Spleen (tissue), 11 donors: ENCODE results near the gene TNFRSF13B. TPM values are rescaled to one million over a fixed set of nuclear protein-coding genes. Genes with fewer than 3 reads are reported as not detected.
"Not testable (repeated sequence)": the region's sequence is repeated elsewhere in the genome, so short reads cannot be mapped to it uniquely, and the experiment has no call there.

Source experiments
- DNase-seq: peaks from one replicate; pipeline ENCODE4 v3.0.0-alpha.2; 2020
- H3K27ac ChIP-seq, 8 donors: fragments of 200-600 bp; sonication (generic) in 7 of 8; 1 replicate in 4 of 8; 2 replicates in 4 of 8; pipeline versions ENCODE4 v1.5.0 to v1.8.0; 2016 to 2021; ENCODE audit warnings: inconsistent platforms in 4 of 8, mild to moderate bottlenecking in 4 of 8, moderate library complexity in 1 of 8
- H3K27me3 ChIP-seq, 7 donors: fragments of 200-600 bp; sonication (generic) in 6 of 7; replicated peaks in 1 of 7; 1 replicate in 4 of 7; 2 replicates in 3 of 7; pipeline versions ENCODE4 v1.5.0 to v1.8.0; 2016 to 2021; ENCODE audit warnings: inconsistent platforms in 3 of 7, mild to moderate bottlenecking in 1 of 7
- H3K36me3 ChIP-seq, 6 donors: fragments of 200-600 bp; sonication (generic) in 5 of 6; 1 replicate in 4 of 6; 2 replicates in 2 of 6; pipeline versions ENCODE4 v1.5.0 to v1.8.0; 2016 to 2021; ENCODE audit warnings: inconsistent platforms in 2 of 6
- H3K4me1 ChIP-seq, 6 donors: fragments of 200-600 bp; sonication (generic) in 5 of 6; 1 replicate in 3 of 6; 2 replicates in 3 of 6; pipeline versions ENCODE4 v1.5.0 to v1.8.0; 2016 to 2021; ENCODE audit warnings: inconsistent platforms in 3 of 6
- H3K4me3 ChIP-seq, 8 donors: fragments of 200-600 bp; sonication (generic) in 7 of 8; 1 replicate in 4 of 8; 2 replicates in 4 of 8; pipeline versions ENCODE4 v1.5.0 to v1.8.0; 2016 to 2021; ENCODE audit warnings: inconsistent platforms in 4 of 8, mild to moderate bottlenecking in 4 of 8, moderate library complexity in 2 of 8
- H3K9me3 ChIP-seq, 8 donors: fragments of 200-600 bp; sonication (generic) in 7 of 8; 1 replicate in 4 of 8; 2 replicates in 4 of 8; pipeline versions ENCODE4 v1.5.0 to v1.8.0; 2016 to 2021; ENCODE audit warnings: inconsistent platforms in 4 of 8
- POLR2A ChIP-seq, 3 donors: fragments of 450-650 bp; IDR thresholded peaks; one replicate each; pipeline ENCODE4 v1.5.1; 2017; ENCODE audit warnings: antibody characterized with exemption in 3 of 3, mild to moderate bottlenecking in 1 of 3
- POLR2AphosphoS5 ChIP-seq, 3 donors: sonication (generic); formaldehyde crosslinking; IDR thresholded peaks; one replicate each; pipeline ENCODE4 v1.5.1; 2017; ENCODE audit warnings: antibody characterized with exemption in 3 of 3
- WGBS, 5 donors: extraction: QIAGEN DNeasy Blood & Tissue Kit in 3 of 5; methylation state at CpG; one replicate each; pipeline versions ENCODE4 v1.1.5 to v1.1.7; 2013 to 2018; 5-methylcytosine and 5-hydroxymethylcytosine counted together
- intact Hi-C: fragments of 100-400 bp; cut with DNase I; formaldehyde crosslinking; loops from one replicate; pipeline ENCODE4 v1.15.0; 2023; ENCODE audit warnings: low total_unique reads
- polyA plus RNA-seq, 3 donors: library from polyadenylated mRNA; stranded (reverse); fragments of 200-250 nt; gene quantifications; one replicate each; pipeline ENCODE4 v1.2.1, GENCODE V29; 2013
- total RNA-seq, 7 donors: library from RNA; depleted of rRNA in 3 of 7; stranded (reverse); fragments of >200 nt in 3 of 7; fragmentation: NEBNext Ultra II Directional in 4 of 7; extraction: Animal tissue kit (Norgen Biotek cat#: 25700) in 4 of 7; gene quantifications; one replicate each; pipeline versions ENCODE4 v1.1.0 to v1.2.1, GENCODE V29; 2016 to 2021
- TF ChIP-seq, protein P1 (sequence below), 11 experiments: fragments of 200-600 bp in 7 of 11; fragments of 450-650 bp in 4 of 11; sonication (generic) in 4 of 11; IDR thresholded peaks in 8 of 11; conservative IDR thresholded peaks in 3 of 11; 1 replicate in 7 of 11; 2 replicates in 4 of 11; pipeline versions ENCODE4 v1.4.0 to v1.8.0; 2016 to 2021; ENCODE audit warnings: antibody characterized with exemption in 11 of 11, inconsistent platforms in 4 of 11, mild to moderate bottlenecking in 1 of 11
- donor health status: healthy with polysubstance abuse.
- donor health status: DM: no; HTN: no; CAD: no; lungs with moderate emphysema.
- donor health status: DM: no; HTN: no; CAD: no.
- donor health status: Bipolar disorder and iron deficiency.
- donor health status: healthy.
- donor health status: DM: no; HTN: no; CAD: no.
- donor health status: DM: yes; HTN: yes; CAD: no.

Gene TNFRSF13B
- total and polyA plus RNA-seq, 10 donors = 25.1 to 142 (median 49.5) TPM

DNA sequence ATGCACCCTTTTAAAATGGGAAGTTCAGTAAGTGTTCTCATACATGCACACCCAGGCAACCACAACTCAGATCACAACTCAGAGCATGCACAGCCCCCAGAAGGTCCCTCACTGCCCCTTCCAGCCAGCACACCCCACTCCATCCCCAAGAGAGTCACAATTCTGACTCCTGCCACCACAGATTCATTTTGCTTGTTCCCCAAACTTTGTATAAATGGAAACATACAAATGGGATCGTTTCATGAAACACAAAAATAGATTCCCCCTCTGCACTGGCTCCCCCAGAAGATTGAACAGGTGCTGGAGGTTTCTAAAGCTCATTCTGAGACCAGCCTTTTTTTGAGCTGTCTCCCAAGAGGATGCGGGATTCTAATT lies 3.3 kb upstream of the TNFRSF13B start:
- no peak for TF ChIP-seq POLR2A (IDR thresholded peaks at IDR 0.05)
- TF ChIP-seq, protein P1, sequence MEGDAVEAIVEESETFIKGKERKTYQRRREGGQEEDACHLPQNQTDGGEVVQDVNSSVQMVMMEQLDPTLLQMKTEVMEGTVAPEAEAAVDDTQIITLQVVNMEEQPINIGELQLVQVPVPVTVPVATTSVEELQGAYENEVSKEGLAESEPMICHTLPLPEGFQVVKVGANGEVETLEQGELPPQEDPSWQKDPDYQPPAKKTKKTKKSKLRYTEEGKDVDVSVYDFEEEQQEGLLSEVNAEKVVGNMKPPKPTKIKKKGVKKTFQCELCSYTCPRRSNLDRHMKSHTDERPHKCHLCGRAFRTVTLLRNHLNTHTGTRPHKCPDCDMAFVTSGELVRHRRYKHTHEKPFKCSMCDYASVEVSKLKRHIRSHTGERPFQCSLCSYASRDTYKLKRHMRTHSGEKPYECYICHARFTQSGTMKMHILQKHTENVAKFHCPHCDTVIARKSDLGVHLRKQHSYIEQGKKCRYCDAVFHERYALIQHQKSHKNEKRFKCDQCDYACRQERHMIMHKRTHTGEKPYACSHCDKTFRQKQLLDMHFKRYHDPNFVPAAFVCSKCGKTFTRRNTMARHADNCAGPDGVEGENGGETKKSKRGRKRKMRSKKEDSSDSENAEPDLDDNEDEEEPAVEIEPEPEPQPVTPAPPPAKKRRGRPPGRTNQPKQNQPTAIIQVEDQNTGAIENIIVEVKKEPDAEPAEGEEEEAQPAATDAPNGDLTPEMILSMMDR (IDR thresholded peaks at IDR 0.05 in 8 of 11, conservative IDR thresholded peaks at IDR 0.05 in 3 of 11) = no peak
- TF ChIP-seq POLR2AphosphoS5 (IDR thresholded peaks at IDR 0.05) = peak in 1 of 3 donors; percentile 39
- peaks cover 0 to 93% (median 24%) of the 10 kb centered on the region in 6 donors for H3K4me1 ChIP-seq
- peak overlapping the region in 7 of 8 donors; percentile 36 to 83 (median 75) for H3K27ac ChIP-seq
- 55 to 65% (median 61%) methylated on average over 2 of the region's 2 CpGs for WGBS, 5 donors
- H3K4me3 ChIP-seq = no peak overlapping the region
- H3K36me3 ChIP-seq = no peaks in the 10 kb centered on the region
- no peaks in the 10 kb centered on the region for H3K9me3 ChIP-seq
- intact Hi-C loops = no loop called here
- no peak for DNase-seq
- H3K27me3 ChIP-seq = no peaks in the 10 kb centered on the region

DNA sequence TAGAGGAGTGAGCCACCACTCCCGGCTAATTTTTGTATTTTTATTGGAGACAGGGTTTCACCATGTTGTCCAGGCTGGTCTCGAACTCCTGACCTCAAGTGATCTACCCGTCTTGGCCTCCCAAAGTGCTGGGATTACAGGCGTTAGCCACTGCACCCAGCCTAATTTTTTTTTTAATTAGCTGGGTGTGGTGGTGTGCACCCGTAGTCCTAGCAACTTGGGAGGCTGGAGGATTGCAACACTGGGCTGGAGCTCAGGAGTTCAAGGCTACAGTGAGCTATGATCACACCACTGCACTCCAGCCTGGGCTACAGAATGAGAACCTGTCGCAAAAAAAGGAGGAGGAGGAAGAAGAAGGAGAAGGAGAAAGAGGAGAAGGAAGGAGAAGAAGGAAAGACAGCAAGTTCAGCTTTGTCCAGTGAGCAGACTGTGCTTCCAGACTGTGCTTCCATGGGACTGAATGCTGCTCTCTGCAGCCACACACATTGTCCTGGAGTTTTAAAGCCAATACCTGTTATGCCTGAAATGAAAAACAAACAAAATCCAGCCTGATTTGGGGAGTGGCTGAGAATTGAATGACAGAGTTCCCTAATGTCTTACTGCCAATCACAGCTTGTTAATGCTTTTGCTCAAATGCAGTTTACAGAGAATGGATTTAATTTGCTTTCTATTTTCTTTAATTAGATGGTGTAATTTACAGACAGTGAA lies 2.8 kb upstream of the TNFRSF13B start:
- H3K4me1 ChIP-seq = peaks cover 0 to 87% (median 23%) of the 10 kb centered on the region in 6 donors
- no peaks in the 10 kb centered on the region for H3K27me3 ChIP-seq
- peak overlapping the region in 7 of 8 donors; percentile 40 to 83 (median 75) for H3K27ac ChIP-seq
- intact Hi-C loops = no loop called here
- no peaks in the 10 kb centered on the region for H3K36me3 ChIP-seq
- no peaks in the 10 kb centered on the region for H3K9me3 ChIP-seq
- H3K4me3 ChIP-seq = no peak overlapping the region
- TF ChIP-seq POLR2A (IDR thresholded peaks at IDR 0.05) (no peak), POLR2AphosphoS5 (IDR thresholded peaks at IDR 0.05) (no peak)
- TF ChIP-seq, protein P1 (IDR thresholded peaks at IDR 0.05 in 8 of 11, conservative IDR thresholded peaks at IDR 0.05 in 3 of 11) = no peak
- no peak for DNase-seq
- WGBS, 5 donors = 78 to 89% (median 85%) methylated on average over 6 of the region's 6 CpGs

DNA sequence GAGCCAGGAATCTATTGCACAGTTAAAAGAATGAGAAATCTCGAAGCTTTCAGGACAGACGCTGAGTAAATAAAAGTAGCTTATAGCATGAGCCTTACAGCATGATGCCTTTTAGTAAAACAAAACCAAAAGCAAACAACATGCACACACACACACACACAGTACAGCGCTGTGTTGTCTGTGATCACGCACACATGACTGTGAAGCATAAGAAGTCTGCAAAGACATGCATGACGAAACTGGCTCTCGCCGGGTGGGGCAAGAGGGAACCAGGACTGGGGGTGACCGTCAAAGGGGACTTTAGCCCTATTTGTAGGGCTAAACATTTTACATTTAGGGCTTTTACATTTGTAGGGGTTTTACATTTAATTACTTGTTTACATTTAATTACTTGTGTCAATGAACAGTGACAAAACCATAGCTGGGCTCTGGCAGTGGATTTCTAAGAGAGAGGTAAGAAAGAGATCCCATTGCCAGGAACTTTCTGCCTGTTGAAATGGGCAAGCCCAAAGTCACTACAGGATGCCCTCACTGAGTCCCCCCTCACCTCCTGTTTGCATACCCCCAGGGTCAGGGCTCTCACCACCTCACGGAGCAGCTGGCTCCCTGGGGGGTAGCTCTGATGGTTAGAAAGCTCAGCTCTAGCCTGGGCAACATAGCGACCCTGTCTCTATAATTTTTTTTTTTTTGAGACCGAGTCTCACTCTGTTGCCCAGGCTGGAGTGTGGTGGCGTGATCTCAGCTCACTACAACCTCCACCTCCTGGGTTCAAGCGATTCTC lies 2.0 kb upstream of the TNFRSF13B start:
- intact Hi-C loops = no loop called here
- Histone ChIP-seq H3K27me3 (no peaks in the 10 kb centered on the region), H3K9me3 (no peaks in the 10 kb centered on the region), H3K4me3 (no peak overlapping the region), H3K36me3 (no peaks in the 10 kb centered on the region), H3K4me1 (peaks cover 0 to 87% (median 23%) of the 10 kb centered on the region in 6 donors), H3K27ac (peak overlapping the region in 7 of 8 donors; percentile 40 to 83 (median 75))
- peak; percentile 85 for DNase-seq
- 64 to 74% (median 67%) methylated on average over 13 of the region's 13 CpGs for WGBS, 5 donors
- TF ChIP-seq POLR2A (IDR thresholded peaks at IDR 0.05) (no peak), POLR2AphosphoS5 (IDR thresholded peaks at IDR 0.05) (peak in 1 of 3 donors; percentile 54)
- TF ChIP-seq, protein P1 (IDR thresholded peaks at IDR 0.05 in 8 of 11, conservative IDR thresholded peaks at IDR 0.05 in 3 of 11) = no peak

DNA sequence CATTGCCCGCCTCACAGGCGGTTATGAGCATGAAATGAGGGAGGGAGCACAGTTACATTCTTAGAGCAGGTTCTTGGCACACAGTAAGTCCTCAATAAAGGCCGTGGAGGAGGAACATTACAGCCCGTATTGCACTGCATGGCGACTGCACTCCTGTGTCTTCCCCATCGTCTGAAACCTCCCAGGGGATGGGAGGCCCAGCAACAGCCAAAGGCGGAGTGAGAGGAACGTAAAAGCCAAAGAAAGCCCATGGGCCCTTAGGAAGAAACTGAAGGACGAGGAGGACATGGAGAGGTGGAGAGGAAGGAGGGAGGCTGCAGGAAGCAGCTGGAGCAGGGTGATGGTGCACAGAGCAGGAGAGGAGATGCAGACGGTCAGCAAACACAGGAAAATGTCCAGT lies 1.1 kb upstream of the TNFRSF13B start:
- H3K27me3 ChIP-seq, intact Hi-C loops, DNase-seq, H3K4me3 ChIP-seq, H3K9me3 ChIP-seq, H3K36me3 ChIP-seq: not testable (repeated sequence)
- 52 to 66% (median 56%) methylated on average over 10 of the region's 10 CpGs for WGBS, 5 donors
- Histone ChIP-seq H3K4me1 (peaks cover 0 to 80% (median 23%) of the 10 kb centered on the region in 6 donors), H3K27ac (peak overlapping the region in 4 of 8 donors; percentile 75 to 83 (median 81))
